Stimulated activated memory B cell treated with anti-CD40 and anti-IgM and Interleukin-4, amounts not matched to agents 10 μg/mL and 1 μg/mL and 100 μg/mL, for 72 hours (primary cell): ENCODE data around the gene HSD17B7.
"Not testable (repeated sequence)": the region's sequence is repeated elsewhere in the genome, so short reads cannot be mapped to it uniquely, and the experiment has no call there.

ENCODE experiments used
- ATAC-seq: fragments of 150-1000 bp; cut with Tn5 transposase; 2 replicates; pipeline ENCODE4 v1.10.0; 2021
- H3K27ac Mint-ChIP-seq: one replicate; pipeline ENCODE4 v1.8.0; 2022; ENCODE audit warnings: mild to moderate bottlenecking, mixed read lengths
- H3K27me3 Mint-ChIP-seq: one replicate; pipeline ENCODE4 v1.8.0; 2022; ENCODE audit warnings: mixed read lengths
- H3K36me3 Mint-ChIP-seq: one replicate; pipeline ENCODE4 v1.8.0; 2022; ENCODE audit warnings: mixed read lengths
- H3K4me1 Mint-ChIP-seq: one replicate; pipeline ENCODE4 v1.8.0; 2022; ENCODE audit warnings: mixed read lengths
- H3K4me3 Mint-ChIP-seq: one replicate; pipeline ENCODE4 v1.8.0; 2022; ENCODE audit warnings: mild to moderate bottlenecking, moderate library complexity, mixed read lengths
- H3K9me3 Mint-ChIP-seq: one replicate; pipeline ENCODE4 v1.8.0; 2022; ENCODE audit warnings: mixed read lengths

HSD17B7 gene, protein sequence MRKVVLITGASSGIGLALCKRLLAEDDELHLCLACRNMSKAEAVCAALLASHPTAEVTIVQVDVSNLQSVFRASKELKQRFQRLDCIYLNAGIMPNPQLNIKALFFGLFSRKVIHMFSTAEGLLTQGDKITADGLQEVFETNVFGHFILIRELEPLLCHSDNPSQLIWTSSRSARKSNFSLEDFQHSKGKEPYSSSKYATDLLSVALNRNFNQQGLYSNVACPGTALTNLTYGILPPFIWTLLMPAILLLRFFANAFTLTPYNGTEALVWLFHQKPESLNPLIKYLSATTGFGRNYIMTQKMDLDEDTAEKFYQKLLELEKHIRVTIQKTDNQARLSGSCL

GRCh38 chr1:162790303-162790984, at the start of gene HSD17B7:
HSD17B7 (plus strand) TSS chr1:162790702; CDS start chr1:162790801, 99 bp downstream.
- peak within 1 kb of the TSS; percentile 86 for H3K27ac Mint-ChIP-seq
- not testable (repeated sequence) for H3K4me1 Mint-ChIP-seq, H3K36me3 Mint-ChIP-seq, H3K9me3 Mint-ChIP-seq, H3K27me3 Mint-ChIP-seq
- H3K4me3 Mint-ChIP-seq: peak within 1 kb of the TSS; percentile 89
- ATAC-seq: peak; percentile 100

GRCh38 chr1:162740755-162741154, 49.7 kb upstream of the HSD17B7 start:
- no peak overlapping the region for H3K27ac Mint-ChIP-seq
- H3K36me3 Mint-ChIP-seq: no peaks in the 10 kb centered on the region
- H3K27me3 Mint-ChIP-seq: peaks cover 4% of the 10 kb centered on the region
- H3K9me3 Mint-ChIP-seq: no peaks in the 10 kb centered on the region
- peaks cover 10% of the 10 kb centered on the region for H3K4me1 Mint-ChIP-seq
- H3K4me3 Mint-ChIP-seq: no peak overlapping the region
- ATAC-seq: no peak

DNA sequence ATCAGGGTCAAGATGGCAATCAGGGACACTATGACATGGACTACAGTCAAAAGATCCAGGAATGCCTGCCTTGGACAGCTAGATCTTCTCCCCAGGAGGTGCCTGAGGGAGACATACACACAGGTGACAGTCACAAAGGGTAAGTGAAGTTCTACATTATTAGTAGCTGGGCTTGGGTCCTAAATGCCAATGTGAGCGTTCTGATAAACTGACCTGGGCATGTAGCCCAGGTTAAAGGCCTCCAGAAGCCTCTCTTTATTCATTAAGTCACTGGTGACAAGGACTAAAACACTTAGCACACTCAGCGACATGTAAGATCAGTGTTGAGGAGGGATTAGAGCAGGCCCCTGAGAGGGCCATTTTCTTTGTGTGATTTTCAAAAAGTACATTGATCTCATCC, 48.9 kb upstream of the HSD17B7 start:
- no peak overlapping the region for H3K27ac Mint-ChIP-seq
- peaks cover 1% of the 10 kb centered on the region for H3K36me3 Mint-ChIP-seq
- ATAC-seq: no peak
- H3K4me3 Mint-ChIP-seq: no peak overlapping the region
- no peaks in the 10 kb centered on the region for H3K9me3 Mint-ChIP-seq
- H3K4me1 Mint-ChIP-seq: peaks cover 3% of the 10 kb centered on the region
- peaks cover 12% of the 10 kb centered on the region for H3K27me3 Mint-ChIP-seq

DNA sequence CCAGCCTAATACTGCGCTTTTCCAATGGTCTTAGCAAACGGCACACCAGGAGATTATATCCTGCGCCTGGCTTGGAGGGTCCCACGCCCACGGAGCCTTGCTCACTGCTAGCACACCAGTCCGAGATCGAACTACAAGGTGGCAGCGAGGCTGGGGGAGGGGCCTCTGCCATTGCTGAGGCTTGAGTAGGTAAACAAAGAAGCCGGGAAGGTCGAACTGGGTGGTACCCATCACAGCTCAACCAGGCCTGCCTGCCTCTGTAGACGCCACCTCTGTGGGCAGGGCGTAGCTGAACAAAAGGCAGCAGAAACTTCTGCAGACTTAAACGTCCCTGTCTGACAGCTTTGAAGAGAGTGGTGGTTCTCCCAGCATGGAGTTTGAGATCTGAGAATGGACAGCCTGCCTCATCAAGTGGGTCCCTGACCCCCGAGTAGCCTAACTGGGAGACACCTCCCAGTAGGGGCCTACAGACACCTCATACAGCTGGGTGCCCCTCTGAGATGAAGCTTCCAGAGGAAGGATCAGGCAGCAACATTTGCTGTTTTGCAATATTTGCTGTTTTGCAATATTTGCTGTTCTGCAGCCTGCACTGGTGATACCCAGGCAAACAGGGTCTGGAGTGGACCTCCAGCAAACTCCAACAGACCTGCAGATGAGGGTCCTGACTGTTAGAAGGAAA, 44.1 kb upstream of the HSD17B7 start:
- not testable (repeated sequence) for ATAC-seq, H3K9me3 Mint-ChIP-seq, H3K4me3 Mint-ChIP-seq, H3K4me1 Mint-ChIP-seq, H3K27ac Mint-ChIP-seq
- Mint-ChIP-seq H3K36me3 (peaks cover 11% of the 10 kb centered on the region), H3K27me3 (peaks cover 34% of the 10 kb centered on the region)

DNA sequence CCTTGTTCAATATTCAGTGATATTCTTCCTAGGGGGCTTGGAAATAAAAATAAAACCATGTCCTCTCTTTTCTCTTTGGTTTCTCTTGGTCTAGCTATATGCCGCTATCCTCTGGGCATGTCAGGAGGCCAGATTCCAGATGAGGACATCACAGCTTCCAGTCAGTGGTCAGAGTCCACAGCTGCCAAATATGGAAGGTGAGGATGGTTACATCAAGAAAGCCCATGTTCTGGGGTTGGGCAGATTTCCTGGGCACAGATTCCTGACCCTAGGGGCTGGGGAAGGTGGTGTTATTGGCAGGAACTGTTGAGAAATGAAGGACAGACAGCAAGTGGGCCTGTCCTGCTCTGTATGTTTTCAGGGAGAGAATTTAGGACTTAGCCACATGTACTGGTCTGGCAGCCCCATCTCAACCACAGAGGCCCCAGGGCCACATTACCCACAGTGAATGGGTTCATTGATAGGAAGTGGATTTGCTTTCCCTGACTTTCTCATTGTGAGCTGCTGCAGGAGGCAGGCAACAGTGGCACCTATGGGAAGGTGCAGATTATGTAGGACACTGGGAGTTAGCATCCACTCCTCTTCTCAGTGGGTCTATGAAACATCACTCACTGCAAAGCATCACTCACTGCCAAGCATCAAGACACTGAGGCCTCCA, 37.4 kb upstream of the HSD17B7 start:
- ATAC-seq: peak; percentile 20
- Mint-ChIP-seq H3K27me3 (peaks cover 7% of the 10 kb centered on the region), H3K27ac (no peak overlapping the region), H3K9me3 (no peaks in the 10 kb centered on the region), H3K4me1 (no peaks in the 10 kb centered on the region), H3K4me3 (no peak overlapping the region), H3K36me3 (no peaks in the 10 kb centered on the region)

GRCh38 chr1:162753998-162754585, 36.4 kb upstream of the HSD17B7 start:
- no peak overlapping the region for H3K27ac Mint-ChIP-seq
- no peaks in the 10 kb centered on the region for H3K27me3 Mint-ChIP-seq
- H3K9me3 Mint-ChIP-seq: no peaks in the 10 kb centered on the region
- H3K4me3 Mint-ChIP-seq: no peak overlapping the region
- no peaks in the 10 kb centered on the region for H3K4me1 Mint-ChIP-seq
- no peaks in the 10 kb centered on the region for H3K36me3 Mint-ChIP-seq
- no peak for ATAC-seq

DNA sequence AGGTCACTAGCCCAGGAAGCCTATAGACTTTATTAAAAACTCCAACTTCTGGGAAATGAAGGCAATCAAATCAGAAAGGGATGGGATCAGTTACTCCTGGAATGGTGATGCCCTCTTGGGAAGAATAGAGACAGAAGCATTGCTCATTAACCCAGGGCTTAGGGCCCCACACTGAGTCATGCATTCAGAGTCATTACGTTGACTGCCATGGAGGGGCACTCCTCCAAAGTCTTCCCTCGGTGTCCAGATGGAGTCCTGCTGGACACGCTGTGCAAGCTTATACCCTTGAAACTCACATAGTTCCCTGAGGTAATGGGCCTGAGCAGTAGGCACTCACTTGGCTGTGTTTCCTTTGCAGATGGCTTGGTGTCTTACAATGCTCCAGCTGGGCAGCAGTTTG, 35.2 kb upstream of the HSD17B7 start:
- Mint-ChIP-seq H3K4me3 (no peak overlapping the region), H3K9me3 (no peaks in the 10 kb centered on the region), H3K27me3 (no peaks in the 10 kb centered on the region), H3K27ac (no peak overlapping the region), H3K36me3 (no peaks in the 10 kb centered on the region), H3K4me1 (no peaks in the 10 kb centered on the region)
- no peak for ATAC-seq

- no peak for ATAC-seq
- Mint-ChIP-seq H3K27me3 (no peaks in the 10 kb centered on the region), H3K4me3 (no peak overlapping the region), H3K4me1 (no peaks in the 10 kb centered on the region), H3K36me3 (no peaks in the 10 kb centered on the region), H3K9me3 (no peaks in the 10 kb centered on the region), H3K27ac (no peak overlapping the region)
These were observed 34.0 kb upstream of the HSD17B7 start for GRCh38 chr1:162756523-162756922.

GRCh38 chr1:162757476-162757875, 33.0 kb upstream of the HSD17B7 start:
- H3K27ac Mint-ChIP-seq: no peak overlapping the region
- no peaks in the 10 kb centered on the region for H3K27me3 Mint-ChIP-seq
- no peak overlapping the region for H3K4me3 Mint-ChIP-seq
- H3K4me1 Mint-ChIP-seq: no peaks in the 10 kb centered on the region
- H3K36me3 Mint-ChIP-seq: no peaks in the 10 kb centered on the region
- no peaks in the 10 kb centered on the region for H3K9me3 Mint-ChIP-seq
- ATAC-seq: no peak

- Mint-ChIP-seq H3K27me3 (peaks cover 12% of the 10 kb centered on the region), H3K4me3 (no peak overlapping the region), H3K4me1 (no peaks in the 10 kb centered on the region), H3K36me3 (no peaks in the 10 kb centered on the region), H3K27ac (no peak overlapping the region), H3K9me3 (no peaks in the 10 kb centered on the region)
- no peak for ATAC-seq
These were observed 24.7 kb upstream of the HSD17B7 start for GRCh38 chr1:162765788-162766187.

DNA sequence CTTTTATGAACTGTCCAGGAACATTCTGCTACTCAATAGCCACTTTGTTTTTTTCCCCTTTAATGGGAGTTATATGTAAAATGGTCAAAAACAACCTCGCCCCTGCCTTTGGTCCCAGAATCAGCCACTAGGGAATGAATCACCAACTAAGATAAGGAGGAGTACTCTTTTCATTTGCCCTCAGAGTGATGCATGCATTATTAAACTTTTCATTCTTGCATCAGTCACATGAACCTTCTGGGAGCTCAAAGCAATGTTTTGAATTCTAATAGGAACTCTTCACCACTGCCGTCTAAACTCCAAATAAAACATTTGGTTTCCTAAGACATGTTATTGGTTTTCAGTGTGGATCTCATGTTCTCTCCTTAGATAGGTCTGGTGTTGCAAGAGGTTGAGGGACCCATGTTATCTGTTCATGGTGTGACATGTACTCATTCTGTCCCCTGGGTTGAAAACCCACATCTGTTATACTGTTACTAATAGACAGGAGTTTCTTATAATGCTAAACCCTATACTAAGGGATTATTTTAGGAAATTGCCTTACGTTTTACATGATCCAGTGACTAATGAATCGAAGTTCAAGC, 17.8 kb upstream of the HSD17B7 start:
- Mint-ChIP-seq H3K4me1 (no peaks in the 10 kb centered on the region), H3K27me3 (peaks cover 22% of the 10 kb centered on the region), H3K27ac (no peak overlapping the region), H3K4me3 (no peak overlapping the region), H3K9me3 (no peaks in the 10 kb centered on the region), H3K36me3 (no peaks in the 10 kb centered on the region)
- ATAC-seq: no peak

GRCh38 chr1:162774007-162774406, 16.5 kb upstream of the HSD17B7 start:
- no peaks in the 10 kb centered on the region for H3K36me3 Mint-ChIP-seq
- H3K4me3 Mint-ChIP-seq: no peak overlapping the region
- no peak for ATAC-seq
- no peak overlapping the region for H3K27ac Mint-ChIP-seq
- no peaks in the 10 kb centered on the region for H3K4me1 Mint-ChIP-seq
- H3K9me3 Mint-ChIP-seq: no peaks in the 10 kb centered on the region
- peaks cover 22% of the 10 kb centered on the region for H3K27me3 Mint-ChIP-seq

DNA sequence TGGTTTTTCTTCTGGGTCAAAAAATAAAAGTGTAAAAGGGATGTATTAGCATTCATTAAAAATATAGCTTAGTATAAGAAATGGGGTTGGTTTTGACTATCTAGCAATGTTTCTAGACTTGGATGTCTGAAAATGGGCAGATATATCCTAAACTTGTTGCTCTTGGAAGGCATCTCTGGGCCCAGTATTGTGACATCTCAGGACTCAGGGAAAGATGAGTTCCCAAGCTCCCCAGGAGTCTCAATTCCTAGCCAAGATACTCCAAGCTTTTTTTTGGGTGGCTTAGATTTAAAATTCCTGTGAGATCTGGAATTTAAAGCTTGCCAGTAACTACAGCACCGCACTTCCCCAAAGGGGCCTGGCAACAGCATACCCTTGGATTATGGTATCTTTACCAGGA, 11.5 kb upstream of the HSD17B7 start:
- no peaks in the 10 kb centered on the region for H3K9me3 Mint-ChIP-seq
- H3K4me3 Mint-ChIP-seq: no peak overlapping the region
- ATAC-seq: no peak
- H3K4me1 Mint-ChIP-seq: no peaks in the 10 kb centered on the region
- H3K36me3 Mint-ChIP-seq: peaks cover 6% of the 10 kb centered on the region
- peaks cover 33% of the 10 kb centered on the region for H3K27me3 Mint-ChIP-seq
- no peak overlapping the region for H3K27ac Mint-ChIP-seq

- Mint-ChIP-seq H3K36me3 (peaks cover 6% of the 10 kb centered on the region), H3K27me3 (peaks cover 20% of the 10 kb centered on the region), H3K4me3 (no peak overlapping the region), H3K4me1 (no peaks in the 10 kb centered on the region), H3K9me3 (no peaks in the 10 kb centered on the region), H3K27ac (no peak overlapping the region)
- no peak for ATAC-seq
These were observed 7.8 kb upstream of the HSD17B7 start for GRCh38 chr1:162782671-162783070.

GRCh38 chr1:162784926-162785325, 5.6 kb upstream of the HSD17B7 start:
- not testable (repeated sequence) for ATAC-seq, H3K36me3 Mint-ChIP-seq, H3K27ac Mint-ChIP-seq, H3K9me3 Mint-ChIP-seq, H3K4me1 Mint-ChIP-seq, H3K4me3 Mint-ChIP-seq
- H3K27me3 Mint-ChIP-seq: peaks cover 16% of the 10 kb centered on the region
